SK-N-SH (cell line): Measurements from ENCODE around the gene ZCCHC8. TPM values are rescaled to one million over a fixed set of nuclear protein-coding genes. Genes with fewer than 3 reads are reported as not detected.

Source experiments
- CTCF ChIP-seq: fragments of 200-600 bp; sonication (generic); IDR thresholded peaks from 2 replicates; pipeline ENCODE4 v1.6.1; 2017; ENCODE audit warnings: antibody characterized with exemption, mild to moderate bottlenecking, moderate library complexity
- ELF1 ChIP-seq: IDR thresholded peaks from 2 replicates; pipeline ENCODE4 v1.4.0; 2012
- EZH2phosphoT487 ChIP-seq: fragments of 200-600 bp; sonication (generic); IDR thresholded peaks from 2 replicates; pipeline ENCODE4 v1.6.1; 2017; ENCODE audit warnings: low read depth, mixed run types, mild to moderate bottlenecking, antibody characterized with exemption, moderate library complexity, borderline replicate concordance
- GATA2 ChIP-seq: sonication (generic); formaldehyde crosslinking; IDR thresholded peaks from 2 replicates; pipeline ENCODE4 v1.5.0; 2020; ENCODE audit warnings: mild to moderate bottlenecking, missing genetic modification reagents
- JUND ChIP-seq: IDR thresholded peaks from 2 replicates; pipeline ENCODE4 v1.4.0; 2012
- MEF2A ChIP-seq: IDR thresholded peaks from 2 replicates; pipeline ENCODE4 v1.4.0; 2012; ENCODE audit warnings: low read depth, borderline replicate concordance
- MXI1 ChIP-seq: IDR thresholded peaks from 2 replicates; pipeline ENCODE4 v1.6.1; 2012; ENCODE audit warnings: mild to moderate bottlenecking, low read depth, low read length, improper control_type of control experiment
- NFIC ChIP-seq: IDR thresholded peaks from 2 replicates; pipeline ENCODE4 v1.4.0; 2012; ENCODE audit warnings: borderline replicate concordance
- NRF1 ChIP-seq: IDR thresholded peaks from 2 replicates; pipeline ENCODE4 v1.6.1; 2012; ENCODE audit warnings: low read depth, mild to moderate bottlenecking, low read length
- RCOR1 ChIP-seq: fragments of 150-350 bp; IDR thresholded peaks from 2 replicates; pipeline ENCODE4 v1.6.1; 2017; ENCODE audit warnings: antibody characterized with exemption, low read length
- RFX5 ChIP-seq: IDR thresholded peaks from 2 replicates; pipeline ENCODE4 v1.6.1; 2012; ENCODE audit warnings: mild to moderate bottlenecking, improper control_type of control experiment, low read length
- SMC3 ChIP-seq: IDR thresholded peaks from 2 replicates; pipeline ENCODE4 v1.6.1; 2012; ENCODE audit warnings: low read depth, low read length, improper control_type of control experiment
- TAF1 ChIP-seq: IDR thresholded peaks from 2 replicates; pipeline ENCODE4 v1.6.1; 2012; ENCODE audit warnings: low read depth, mild to moderate bottlenecking, low read length, moderate library complexity, borderline replicate concordance
- polyA plus RNA-seq, 3 experiments: library from polyadenylated mRNA; depleted of rRNA; stranded (reverse); fragments of >200 nt; gene quantifications; 2 replicates each; pipeline ENCODE4 v1.2.3, GENCODE V29; 2012
- small RNA-seq, 7 experiments: library from RNA; depleted of rRNA; stranded (forward); fragments of <200 nt; gene quantifications; one replicate each; pipeline ENCODE3, GENCODE V24; 2012

Gene ZCCHC8
- polyA plus RNA-seq, 1 of the 3 experiments (the other 2 are of a cell fraction): 11.3 TPM

DNA sequence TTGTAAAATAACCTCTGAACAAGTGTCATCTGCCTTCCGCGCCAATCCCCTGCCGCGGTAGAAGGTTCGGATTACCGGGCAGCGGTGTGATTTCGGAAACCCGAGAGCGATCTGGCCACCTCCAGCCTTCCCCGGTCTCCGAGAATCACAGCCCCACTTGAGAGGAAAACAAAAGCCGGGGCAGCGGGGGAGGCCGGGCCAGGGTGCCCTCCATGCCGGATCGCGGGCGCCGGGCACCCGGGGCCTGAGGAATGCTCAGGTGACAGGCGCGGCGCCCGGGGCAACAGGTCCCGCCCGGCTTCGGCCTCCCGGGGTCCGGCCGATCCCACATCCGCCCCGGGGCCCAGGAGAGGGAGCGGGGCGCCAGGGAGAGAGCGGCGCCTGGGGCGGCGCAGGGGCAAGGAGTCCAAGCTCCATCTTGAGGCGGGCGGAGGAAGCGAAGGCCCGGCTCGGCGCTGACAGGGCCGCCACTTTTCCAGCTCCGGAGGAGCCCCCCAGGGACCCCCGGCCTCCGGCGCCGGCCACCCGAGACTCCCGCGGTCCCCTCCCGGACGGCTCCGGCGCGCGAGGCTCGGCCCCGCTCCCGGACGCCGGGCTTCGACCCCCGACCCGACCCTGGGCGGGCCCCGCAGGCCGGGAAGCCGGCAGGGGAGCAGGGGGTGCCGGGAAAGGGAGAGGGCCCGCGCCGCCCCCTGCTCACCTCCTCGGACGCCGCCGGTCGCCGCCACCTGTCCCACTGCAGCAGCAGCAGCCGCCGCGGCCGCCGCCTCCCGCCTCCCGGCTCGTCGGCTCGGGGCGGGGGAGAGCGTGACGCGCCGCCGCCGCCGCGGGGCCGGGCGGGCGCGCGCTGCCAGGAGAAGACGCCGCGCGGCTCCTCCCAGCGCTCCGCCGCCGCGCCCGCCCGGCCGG, 78.7 kb downstream of the ZCCHC8 start, which contains the start of gene CLIP1 (continued):
- TF ChIP-seq CTCF: peak; percentile 47
- no peak for TF ChIP-seq RCOR1
- no peak for TF ChIP-seq RFX5
- TF ChIP-seq NFIC: no peak
- TF ChIP-seq ELF1: no peak
- no peak for TF ChIP-seq MEF2A
- no peak for TF ChIP-seq GATA2 (CRISPR knock-in tag)
- TF ChIP-seq SMC3: no peak
- TF ChIP-seq MXI1: peak; percentile 11
- TF ChIP-seq EZH2phosphoT487: no peak
- 0 out of 2 replicates have a peak, but pooled peaks have one; percentile 21 for TF ChIP-seq TAF1
- no peak for TF ChIP-seq NRF1
- no peak for TF ChIP-seq JUND

Small RNA genes lying within 50 kb of the gene (small RNA-seq; reads per million reads assigned to genes)
- 0 reads per million in 7 experiments for gene RF00411

Other genes with a start within 250 kb of the ZCCHC8 start
- 17.0 and 18.4 TPM in 2 replicates for gene VPS33A, start 234.4 kb downstream of the ZCCHC8 start, polyA plus RNA-seq (2012; rRNA removed)
- 33.9 and 48.9 TPM in 2 replicates for gene CLIP1, start 78.3 kb downstream of the ZCCHC8 start, polyA plus RNA-seq (2012; rRNA removed)
- gene RSRC2, start 26.0 kb upstream of the ZCCHC8 start, polyA plus RNA-seq (2012; rRNA removed): 24.8 and 25.3 TPM in 2 replicates
- gene KNTC1, start 26.3 kb upstream of the ZCCHC8 start, polyA plus RNA-seq (2012; rRNA removed): 13.2 and 17.2 TPM in 2 replicates
- not detected in 2 replicates for gene HCAR2, start 202.4 kb upstream of the ZCCHC8 start, polyA plus RNA-seq (2012; rRNA removed)
- gene HCAR3, start 215.9 kb upstream of the ZCCHC8 start, polyA plus RNA-seq (2012; rRNA removed): not detected in 2 replicates
- gene HCAR1, start 229.9 kb upstream of the ZCCHC8 start, polyA plus RNA-seq (2012; rRNA removed): not detected in 2 replicates